Muscle layer of colon (tissue), 2 donors: ENCODE data around the gene LDLRAD4.
A peak's percentile ranks its signal among the peaks of the same experiment; 100 is the strongest.

Experiments
- H3K27ac ChIP-seq: one replicate; pipeline ENCODE4 v1.7.0; 2013; ENCODE audit warnings: low read depth, mild to moderate bottlenecking, low read length, moderate library complexity
- H3K27me3 ChIP-seq, 2 donors: one replicate each; pipeline ENCODE4 v1.7.0; 2013; ENCODE audit warnings: low read length in 2 of 2, mild to moderate bottlenecking in 2 of 2; ENCODE audit not compliant: insufficient read depth in 2 of 2, control insufficient read depth in 1 of 2
- H3K36me3 ChIP-seq: one replicate; pipeline ENCODE4 v1.7.0; 2013; ENCODE audit warnings: mild to moderate bottlenecking, low read length; ENCODE audit not compliant: insufficient read depth
- H3K4me1 ChIP-seq: one replicate; pipeline ENCODE4 v1.7.0; 2013; ENCODE audit warnings: mild to moderate bottlenecking, low read length; ENCODE audit not compliant: insufficient read depth
- H3K4me3 ChIP-seq, 2 donors: one replicate each; pipeline ENCODE4 v1.7.0; 2013; ENCODE audit warnings: low read length in 2 of 2, low read depth in 1 of 2, mild to moderate bottlenecking in 1 of 2, moderate library complexity in 1 of 2
- H3K9ac ChIP-seq: one replicate; pipeline ENCODE4 v1.7.0; 2013; ENCODE audit warnings: low read length
- H3K9me3 ChIP-seq: one replicate; pipeline ENCODE4 v1.7.0; 2013; ENCODE audit warnings: mild to moderate bottlenecking, low read length
- donor health status: abdominal sarcoma.
- donor health status: Adenocarcinoma of cecum.

LDLRAD4 gene

GRCh38 chr18:13202571-13202970 is 16.0 kb upstream of the LDLRAD4 start:
- no peak overlapping the region for H3K9ac ChIP-seq
- H3K27ac ChIP-seq = no peak overlapping the region
- no peaks in the 10 kb centered on the region for H3K27me3 ChIP-seq
- no peaks in the 10 kb centered on the region for H3K36me3 ChIP-seq
- H3K9me3 ChIP-seq = no peaks in the 10 kb centered on the region
- no peaks in the 10 kb centered on the region for H3K4me1 ChIP-seq
- no peak overlapping the region for H3K4me3 ChIP-seq

GRCh38 chr18:13206301-13206700 is 12.3 kb upstream of the LDLRAD4 start:
- Histone ChIP-seq H3K27me3 (no peaks in the 10 kb centered on the region), H3K4me3 (no peak overlapping the region), H3K4me1 (no peaks in the 10 kb centered on the region), H3K9ac (no peak overlapping the region), H3K27ac (no peak overlapping the region), H3K9me3 (no peaks in the 10 kb centered on the region), H3K36me3 (no peaks in the 10 kb centered on the region)

GRCh38 chr18:13207294-13207693 is 11.3 kb upstream of the LDLRAD4 start:
- no peaks in the 10 kb centered on the region for H3K9me3 ChIP-seq
- H3K27ac ChIP-seq = no peak overlapping the region
- no peak overlapping the region for H3K4me3 ChIP-seq
- H3K4me1 ChIP-seq = no peaks in the 10 kb centered on the region
- H3K36me3 ChIP-seq = no peaks in the 10 kb centered on the region
- H3K27me3 ChIP-seq = no peaks in the 10 kb centered on the region
- H3K9ac ChIP-seq = no peak overlapping the region

GRCh38 chr18:13211534-13211933 is 7.0 kb upstream of the LDLRAD4 start:
- Histone ChIP-seq H3K9me3 (no peaks in the 10 kb centered on the region), H3K4me1 (peaks cover 4% of the 10 kb centered on the region), H3K36me3 (no peaks in the 10 kb centered on the region), H3K4me3 (no peak overlapping the region), H3K27ac (no peak overlapping the region), H3K9ac (no peak overlapping the region), H3K27me3 (no peaks in the 10 kb centered on the region)

- H3K9me3 ChIP-seq = no peaks in the 10 kb centered on the region
- no peak overlapping the region for H3K4me3 ChIP-seq
- no peak overlapping the region for H3K9ac ChIP-seq
- H3K4me1 ChIP-seq = peaks cover 9% of the 10 kb centered on the region
- H3K27me3 ChIP-seq = no peaks in the 10 kb centered on the region
- H3K27ac ChIP-seq = no peak overlapping the region
- H3K36me3 ChIP-seq = no peaks in the 10 kb centered on the region
These were observed 5.3 kb upstream of the LDLRAD4 start for GRCh38 chr18:13213036-13213795.

GRCh38 chr18:13214609-13215008 is 4.0 kb upstream of the LDLRAD4 start:
- Histone ChIP-seq H3K4me1 (peaks cover 18% of the 10 kb centered on the region), H3K4me3 (no peak overlapping the region), H3K36me3 (no peaks in the 10 kb centered on the region), H3K27me3 (no peaks in the 10 kb centered on the region), H3K27ac (no peak overlapping the region), H3K9ac (no peak overlapping the region), H3K9me3 (no peaks in the 10 kb centered on the region)

- H3K36me3 ChIP-seq = no peaks in the 10 kb centered on the region
- no peak overlapping the region for H3K27ac ChIP-seq
- no peaks in the 10 kb centered on the region for H3K27me3 ChIP-seq
- no peak overlapping the region for H3K9ac ChIP-seq
- H3K4me3 ChIP-seq = no peak overlapping the region
- H3K4me1 ChIP-seq = peaks cover 34% of the 10 kb centered on the region
- no peaks in the 10 kb centered on the region for H3K9me3 ChIP-seq
These were observed 2.4 kb upstream of the LDLRAD4 start for GRCh38 chr18:13216092-13216582.

- peak overlapping the region; percentile 21 to 85 for H3K4me3 ChIP-seq
- peaks cover 41% of the 10 kb centered on the region for H3K4me1 ChIP-seq
- H3K27ac ChIP-seq = peak overlapping the region; percentile 68
- no peaks in the 10 kb centered on the region for H3K9me3 ChIP-seq
- no peaks in the 10 kb centered on the region for H3K27me3 ChIP-seq
- H3K9ac ChIP-seq = no peak overlapping the region
- no peaks in the 10 kb centered on the region for H3K36me3 ChIP-seq
These were observed 1.7 kb upstream of the LDLRAD4 start for GRCh38 chr18:13216711-13217465.

- H3K9ac ChIP-seq = no peak overlapping the region
- peaks cover 46% of the 10 kb centered on the region for H3K4me1 ChIP-seq
- no peaks in the 10 kb centered on the region for H3K27me3 ChIP-seq
- peak overlapping the region in 1 of 2 donors; percentile 85 for H3K4me3 ChIP-seq
- H3K27ac ChIP-seq = peak overlapping the region; percentile 45
- H3K9me3 ChIP-seq = no peaks in the 10 kb centered on the region
- no peaks in the 10 kb centered on the region for H3K36me3 ChIP-seq
These were observed 1.0 kb upstream of the LDLRAD4 start for GRCh38 chr18:13217466-13217961.

GRCh38 chr18:13217971-13218367 is 591 bp upstream of the LDLRAD4 start:
- Histone ChIP-seq H3K36me3 (no peaks in the 10 kb centered on the region), H3K4me1 (peaks cover 51% of the 10 kb centered on the region), H3K27ac (peak overlapping the region; percentile 91), H3K9me3 (no peaks in the 10 kb centered on the region), H3K4me3 (peak overlapping the region; percentile 64 to 85), H3K9ac (peak overlapping the region; percentile 46), H3K27me3 (no peaks in the 10 kb centered on the region)

GRCh38 chr18:13218997-13219396 is 437 bp downstream of the LDLRAD4 start:
- Histone ChIP-seq H3K4me1 (peaks cover 61% of the 10 kb centered on the region), H3K4me3 (peak overlapping the region; percentile 64 to 85), H3K27ac (peak overlapping the region; percentile 91), H3K9me3 (no peaks in the 10 kb centered on the region), H3K36me3 (no peaks in the 10 kb centered on the region), H3K9ac (peak overlapping the region; percentile 46), H3K27me3 (no peaks in the 10 kb centered on the region)
